Stimulated activated naive CD4-positive, alpha-beta T cell treated with Interleukin-2 at 50 U/mL for 16 hours (primary cell): ENCODE data around the gene DUSP9.

Source experiments
- DNase-seq: peaks from one replicate; lab custom pipeline; 2025; lab: John Stamatoyannopoulos, UW

Gene DUSP9

DNA sequence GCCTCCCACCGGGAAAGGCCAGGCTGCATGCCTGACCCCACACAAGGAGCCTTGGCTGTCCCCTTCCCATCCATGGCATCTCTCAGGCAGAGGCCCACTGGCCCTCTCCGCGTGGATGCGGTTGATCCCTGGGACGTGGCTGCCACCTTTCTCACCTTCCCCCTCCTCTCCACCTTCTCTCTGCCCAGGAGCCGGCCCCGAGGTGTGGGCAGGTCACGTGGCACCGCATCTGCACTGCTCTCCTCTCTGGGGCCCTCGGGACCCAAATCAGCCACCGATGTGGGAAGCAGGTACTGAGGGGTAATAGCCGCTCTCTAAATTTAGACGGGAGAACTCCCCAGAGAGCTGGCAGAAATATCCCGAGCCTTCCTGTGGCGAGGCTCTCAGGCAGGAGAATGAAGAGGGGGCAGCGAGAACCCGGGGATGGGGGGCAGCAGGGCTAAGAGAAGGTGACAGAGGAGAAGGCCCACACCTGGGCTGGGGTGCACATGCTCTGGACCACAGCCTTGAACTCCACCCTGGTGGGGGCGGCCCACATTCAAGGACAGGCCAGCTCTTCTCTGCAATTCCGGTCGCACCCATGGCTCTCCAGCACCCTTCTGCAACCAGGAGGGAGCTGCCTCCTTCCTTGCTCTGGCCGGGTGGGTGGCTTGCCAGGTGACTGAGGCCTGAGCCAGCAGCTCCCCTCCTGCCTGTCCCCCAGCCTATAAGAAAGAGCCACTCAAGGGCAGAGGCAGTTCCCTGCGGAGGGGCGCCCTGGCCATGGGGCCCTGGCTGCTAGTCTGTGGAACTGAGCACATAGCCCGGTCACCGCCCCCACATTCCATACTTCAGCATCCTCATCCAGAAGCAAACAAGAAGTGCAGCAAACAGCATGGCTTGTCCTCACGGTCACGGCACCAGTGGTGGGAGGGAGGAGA is 9.6 kb upstream of the DUSP9 start:
- DNase-seq = no peak

DNA sequence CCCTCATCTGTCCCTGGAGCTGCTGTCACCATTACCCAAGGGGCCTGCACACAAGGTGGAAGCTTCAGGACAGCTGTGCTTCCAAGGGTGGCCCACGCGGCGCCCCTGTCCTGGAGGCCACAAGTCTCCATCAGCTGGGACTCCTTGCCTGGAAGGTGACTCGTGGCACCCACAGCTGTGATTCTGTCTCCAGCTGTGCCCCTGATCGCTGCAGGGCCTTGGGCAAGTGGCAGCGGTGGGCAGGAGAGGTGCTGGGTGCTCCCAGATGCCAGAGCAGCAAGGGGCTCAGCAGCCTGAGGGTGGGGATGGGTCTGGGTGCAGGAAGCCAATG is 9.0 kb upstream of the DUSP9 start:
- DNase-seq = no peak

DNA sequence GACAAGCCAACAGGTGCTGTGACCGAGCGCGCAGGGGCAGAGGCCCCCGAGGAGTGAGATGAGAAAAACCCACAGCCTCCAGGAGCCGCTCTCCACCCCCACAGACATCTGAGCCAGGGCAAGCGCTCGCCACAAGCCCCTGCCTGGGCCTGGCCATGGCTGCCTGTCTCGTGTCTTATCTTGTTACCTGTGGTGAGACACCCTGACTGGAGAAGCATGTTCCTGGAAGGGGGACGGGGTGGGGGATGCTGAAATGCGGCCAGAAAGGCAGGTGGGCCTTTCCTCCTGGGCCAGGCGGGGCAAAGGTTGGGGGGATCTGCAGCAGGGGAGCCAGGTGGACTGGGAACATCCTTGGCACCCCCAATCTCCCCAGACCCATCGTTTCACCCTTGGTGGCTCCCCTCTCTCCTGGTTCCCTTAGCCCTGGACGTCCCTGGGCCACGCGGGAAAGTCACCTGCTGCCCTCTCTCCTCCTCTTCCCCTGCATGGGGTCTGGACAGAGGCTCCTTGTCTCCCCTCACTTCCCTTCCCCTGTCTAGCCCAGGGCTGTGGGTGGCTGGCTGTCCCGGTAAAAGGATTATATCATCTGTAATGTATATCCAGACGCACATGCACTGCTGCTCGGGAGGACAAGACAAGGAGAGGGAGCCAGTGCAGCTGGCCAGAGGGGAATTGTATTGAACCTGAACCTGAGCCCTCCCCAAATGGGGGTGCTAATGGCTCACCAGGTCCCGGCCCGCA is 8.4 kb upstream of the DUSP9 start:
- DNase-seq = no peak

DNA sequence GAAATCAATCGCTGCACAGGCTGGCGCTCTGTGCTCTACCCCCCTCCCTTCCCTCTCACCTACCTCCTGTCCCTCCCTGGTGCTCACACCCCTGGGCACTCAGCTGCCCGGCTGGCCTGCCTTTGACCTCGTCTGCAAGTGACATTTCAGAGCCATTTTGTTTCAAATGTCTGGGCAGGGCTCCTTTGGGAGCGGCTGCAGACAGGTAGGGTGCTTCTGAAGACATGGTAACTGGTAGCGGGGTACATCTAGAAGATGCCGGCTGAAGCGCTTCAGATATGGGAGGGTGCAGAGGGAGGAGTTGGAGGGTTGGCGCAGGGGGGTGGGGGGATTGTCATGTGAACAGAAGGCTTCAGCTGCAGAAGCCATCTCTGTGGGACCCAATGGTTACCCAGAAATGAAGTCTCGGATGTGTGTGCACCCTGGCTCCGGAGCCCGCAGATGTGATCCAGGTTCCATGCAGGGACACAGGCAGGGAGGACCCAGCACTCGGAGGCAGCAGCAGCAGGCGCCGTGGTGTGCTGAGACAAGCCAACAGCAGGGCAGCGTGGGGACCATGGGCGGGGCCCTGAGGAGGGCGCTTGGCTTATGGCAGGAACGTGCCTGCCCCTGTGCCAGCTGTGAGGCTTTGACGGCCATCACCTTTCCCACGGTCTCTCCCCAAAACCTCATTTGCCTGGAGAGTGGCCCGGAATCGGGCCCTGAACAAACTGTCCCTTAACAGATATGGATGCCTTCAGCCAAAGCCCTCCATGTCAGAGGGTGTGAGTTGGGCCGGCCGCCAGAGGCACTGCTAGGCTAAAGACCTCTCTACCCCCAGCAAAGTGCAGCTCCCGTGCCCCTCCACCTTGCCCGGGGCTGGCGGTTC is 7.6 kb upstream of the DUSP9 start:
- no peak for DNase-seq

DNA sequence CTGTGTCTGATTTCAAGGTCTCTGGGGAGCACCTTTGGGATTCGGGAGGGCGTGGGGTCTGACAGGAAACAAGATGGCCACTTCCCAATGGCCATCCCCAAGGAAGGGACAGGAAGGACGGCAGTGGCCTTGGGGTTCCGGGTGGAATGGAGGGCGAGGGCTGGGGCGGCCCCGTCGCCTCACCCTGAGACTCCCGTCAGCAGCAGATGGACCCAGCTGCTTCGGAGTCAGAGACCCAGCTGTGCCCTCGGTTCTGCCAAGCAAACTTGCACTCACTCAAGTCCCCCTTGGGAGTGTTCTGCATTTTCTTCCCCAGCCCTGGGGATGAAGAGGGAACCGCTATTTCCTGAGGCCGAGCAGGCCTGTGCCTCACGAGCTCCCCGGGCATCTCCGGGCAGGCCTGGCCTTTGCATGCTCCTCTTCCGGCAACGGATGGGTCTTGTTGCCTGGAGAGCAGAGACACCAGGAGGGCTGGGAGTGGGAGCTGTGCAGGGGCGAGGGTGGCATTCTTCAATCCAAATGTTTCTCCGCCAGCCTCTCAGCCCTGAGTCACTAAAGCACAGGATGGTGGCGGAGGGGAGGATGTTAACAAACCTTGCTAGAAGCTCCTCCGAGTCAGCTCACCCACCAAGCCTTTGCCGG is 6.8 kb upstream of the DUSP9 start:
- DNase-seq = no peak

DNA sequence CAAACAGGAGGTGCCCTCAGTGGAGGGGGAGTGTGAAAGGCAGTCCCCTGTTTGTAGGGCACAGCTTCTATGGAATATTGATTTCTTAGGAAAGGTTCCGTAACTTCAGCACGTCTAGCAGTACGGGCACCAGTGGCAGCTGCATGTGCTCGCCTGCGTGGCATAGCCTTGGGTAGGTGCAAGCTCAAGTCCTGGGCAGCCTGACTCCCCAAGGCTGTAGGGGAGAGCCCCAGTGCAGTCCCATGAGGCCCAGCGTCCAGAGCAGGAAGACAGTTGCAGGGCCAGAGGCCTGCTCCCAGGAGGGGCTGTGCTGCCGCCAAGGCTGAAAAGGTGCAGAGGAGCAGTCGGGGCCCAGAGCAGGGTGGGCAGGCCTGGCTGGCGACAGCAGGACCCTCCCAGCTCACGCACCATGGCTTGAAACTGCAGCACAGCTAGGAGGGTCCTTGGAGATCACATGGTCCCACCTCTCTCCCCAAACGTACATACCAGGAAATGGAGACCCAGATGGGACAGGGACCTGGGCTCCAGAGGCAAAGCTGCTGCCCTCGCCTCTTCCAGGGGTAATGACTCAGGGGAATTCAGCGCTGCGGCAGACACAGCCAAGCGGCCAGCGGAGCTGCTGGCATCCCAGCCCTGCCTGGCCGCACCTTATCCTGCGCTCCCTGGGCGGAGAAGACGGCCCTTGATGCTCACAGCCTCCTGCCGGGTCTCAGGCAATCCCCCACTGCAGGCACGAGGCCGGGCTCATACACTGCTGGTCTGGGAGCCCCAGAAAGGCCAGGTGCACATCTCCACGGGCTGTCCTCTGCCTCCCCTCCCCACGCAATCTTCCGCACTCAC is 6.0 kb upstream of the DUSP9 start:
- DNase-seq = no peak

DNA sequence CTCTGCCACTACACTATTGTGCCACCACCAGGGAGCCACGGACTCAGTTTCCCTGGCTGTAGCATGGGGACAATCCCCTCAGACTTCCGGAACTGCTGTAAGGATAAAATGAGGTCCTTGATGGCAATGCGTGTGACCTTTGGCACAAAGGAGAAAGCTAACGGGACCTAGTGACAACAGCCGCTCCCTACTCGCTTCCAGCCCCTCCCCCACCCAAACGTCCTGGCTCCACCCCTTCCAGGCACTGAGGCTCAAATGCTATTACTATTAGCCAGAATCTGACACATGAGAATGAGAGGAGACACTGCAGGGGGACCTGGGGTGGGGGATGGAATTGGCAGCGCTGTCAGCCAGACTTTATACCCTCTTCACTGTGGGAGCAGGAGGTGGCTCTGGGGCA is 5.4 kb upstream of the DUSP9 start:
- no peak for DNase-seq

DNA sequence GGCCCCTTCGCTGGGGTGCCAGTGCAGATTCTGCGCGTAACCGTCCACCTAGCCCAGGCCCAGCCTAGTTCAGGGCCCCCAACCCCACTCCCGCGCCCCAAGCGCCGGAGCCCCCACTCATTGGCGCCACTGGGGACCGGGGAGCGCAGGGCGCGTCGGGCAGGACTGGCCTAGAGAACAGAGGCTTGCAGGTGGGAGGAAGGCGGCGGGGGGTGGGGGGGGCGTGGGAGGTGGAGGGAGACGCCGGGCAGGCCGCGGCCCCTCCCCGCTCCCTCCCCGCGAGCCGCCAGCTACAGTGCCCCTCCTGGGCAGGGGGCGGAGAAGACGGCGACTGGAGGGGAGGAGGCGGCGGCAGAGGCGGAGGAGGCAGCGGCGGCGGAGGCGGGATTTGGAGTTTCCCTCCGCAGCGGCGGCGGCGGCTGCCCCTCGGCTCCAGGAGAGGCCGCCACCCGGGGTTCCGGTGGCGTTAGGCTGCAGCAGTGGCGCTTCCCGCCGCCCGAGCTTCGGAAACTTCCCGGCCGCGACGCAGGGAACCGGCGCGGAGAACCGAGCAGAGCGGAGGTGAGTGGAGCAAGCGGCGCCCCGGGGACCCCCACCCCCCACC is 4.8 kb upstream of the DUSP9 start:
- no peak for DNase-seq

DNA sequence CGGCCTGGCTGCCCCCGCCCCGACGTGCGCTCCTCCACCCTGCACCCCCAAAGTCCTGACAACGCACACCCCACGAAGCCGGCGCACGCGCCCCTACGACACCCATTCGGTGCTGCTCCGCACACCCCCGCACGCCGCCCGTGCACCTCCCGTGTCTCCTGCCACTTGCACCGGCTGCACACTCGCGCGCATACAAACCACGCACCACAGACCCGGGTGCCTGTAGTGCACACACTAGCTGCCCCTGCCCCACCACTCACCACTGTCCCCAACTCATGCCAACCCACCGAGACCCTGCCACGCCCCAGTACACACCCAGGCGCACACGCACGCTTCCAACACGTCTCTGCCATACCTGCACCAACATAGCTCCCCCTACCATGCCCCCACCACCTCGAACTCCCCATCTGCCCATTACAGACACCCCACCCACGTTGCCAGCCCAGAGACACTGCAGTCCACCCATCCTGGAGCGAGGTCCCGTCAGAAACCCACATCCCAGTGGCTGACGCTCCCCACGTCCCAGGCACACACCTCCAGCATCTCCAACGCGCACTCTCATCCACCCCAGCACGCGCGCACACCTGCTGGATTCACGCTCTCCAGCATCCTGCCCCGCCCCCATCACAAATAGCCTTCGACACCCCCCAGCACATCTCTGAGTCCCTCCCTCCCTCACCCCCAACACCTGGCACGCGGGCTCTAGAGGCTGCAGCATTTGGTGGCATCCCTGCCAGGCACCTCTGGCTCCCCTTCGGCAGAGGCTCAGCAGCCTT is 4.2 kb upstream of the DUSP9 start:
- no peak for DNase-seq

DNA sequence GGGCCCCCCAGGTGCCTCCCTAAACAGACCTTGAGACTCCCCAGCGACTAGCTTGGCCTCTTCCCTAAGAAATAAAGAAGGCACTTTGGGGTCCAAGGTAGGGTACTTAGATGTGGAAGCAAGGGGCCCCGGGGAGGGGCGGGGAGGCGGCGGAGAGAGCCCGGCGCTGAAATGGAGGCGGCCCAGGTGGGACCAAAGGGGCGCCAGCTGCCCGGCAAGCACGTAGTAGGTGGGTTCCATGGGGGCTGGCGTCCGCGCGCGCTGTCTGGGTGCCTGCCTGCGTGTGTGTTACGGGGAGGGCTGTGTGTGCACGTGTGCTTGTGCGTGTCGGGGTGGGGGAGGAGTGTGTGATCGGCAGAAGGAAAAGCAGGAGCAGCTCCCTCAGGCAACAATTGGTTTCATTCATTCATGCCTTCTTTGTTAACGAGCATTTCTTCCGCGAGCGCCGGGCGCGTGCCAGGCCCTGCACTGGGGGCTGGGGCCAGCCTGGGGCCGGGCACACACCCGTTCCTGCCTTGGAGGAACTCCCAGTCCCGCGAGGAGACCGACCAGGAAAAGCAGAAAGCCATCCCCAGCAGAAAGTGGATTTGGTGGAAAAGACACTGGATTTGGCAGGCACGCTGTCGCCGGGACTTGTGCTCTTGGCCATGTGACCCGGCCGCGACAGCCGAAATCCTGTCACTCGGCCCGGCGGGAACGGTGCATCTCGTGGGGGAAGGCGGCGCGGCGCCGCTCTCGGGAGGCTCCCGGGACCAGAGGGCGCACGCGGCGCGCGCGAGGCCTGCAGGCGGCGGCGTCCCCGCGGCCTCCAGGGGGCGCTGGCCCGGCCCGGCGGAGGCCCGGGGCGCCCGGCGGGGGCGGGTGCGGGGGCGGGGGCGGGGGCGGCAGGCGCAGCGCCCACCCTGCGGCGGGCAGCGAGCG is 3.3 kb upstream of the DUSP9 start:
- no peak for DNase-seq

DNA sequence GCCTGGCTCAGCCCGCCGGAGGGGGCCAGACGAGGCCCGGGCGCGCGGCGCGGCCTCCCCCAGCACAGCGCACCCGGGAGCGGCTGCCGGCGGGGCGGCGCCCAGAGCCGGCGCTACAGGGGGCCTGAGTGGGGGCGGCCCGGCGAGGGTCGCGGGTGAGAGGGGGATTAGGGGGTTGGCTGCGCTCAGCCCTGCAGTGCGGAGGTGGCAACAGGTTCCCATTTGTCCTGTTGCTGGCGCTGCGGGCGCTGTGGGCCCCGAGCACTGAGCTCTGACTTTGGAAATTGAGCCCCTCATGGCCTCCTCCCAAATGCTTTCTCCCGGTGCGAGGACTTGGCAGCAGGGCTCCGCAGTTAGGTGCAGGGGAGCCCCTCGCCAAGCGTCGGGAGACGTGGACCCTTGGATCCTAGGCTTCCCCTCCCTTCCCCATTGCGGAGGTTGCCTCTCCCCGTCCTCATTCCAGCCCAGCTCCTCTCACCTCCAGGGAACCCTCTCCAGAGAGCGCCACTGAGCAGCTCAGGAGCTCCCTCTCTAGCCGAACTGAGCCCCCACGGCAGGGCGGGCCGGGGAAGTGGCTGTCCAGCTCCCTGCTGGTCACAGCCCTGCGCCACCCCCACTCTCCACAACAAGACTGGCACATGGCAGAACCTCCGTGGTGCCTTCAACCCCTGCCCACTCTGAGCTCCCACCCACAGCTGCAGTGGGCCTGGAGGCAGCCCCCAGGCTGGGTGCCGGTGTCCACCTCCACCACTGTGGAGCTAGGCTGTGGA is 2.5 kb upstream of the DUSP9 start:
- no peak for DNase-seq

DNA sequence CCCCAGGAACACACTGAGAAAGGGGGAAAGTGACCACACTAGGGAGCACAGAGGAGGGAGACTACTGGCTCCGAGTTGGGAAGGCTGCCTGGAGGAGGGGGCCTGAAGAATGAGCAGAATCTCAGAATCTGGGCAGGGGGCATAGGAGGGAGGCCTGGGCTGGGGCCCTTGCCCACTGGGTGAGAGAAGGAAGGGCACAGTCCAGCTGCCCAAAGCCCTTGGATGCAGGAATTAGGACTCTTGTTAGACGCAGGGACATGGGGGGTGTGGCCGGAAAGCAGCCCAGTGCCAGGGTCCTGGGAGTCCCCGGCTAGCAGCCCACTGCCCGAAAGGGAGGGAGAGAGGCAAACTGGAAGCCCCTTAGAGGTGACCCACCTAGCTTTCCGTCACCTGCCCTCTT is 1.9 kb upstream of the DUSP9 start:
- DNase-seq = no peak

DNA sequence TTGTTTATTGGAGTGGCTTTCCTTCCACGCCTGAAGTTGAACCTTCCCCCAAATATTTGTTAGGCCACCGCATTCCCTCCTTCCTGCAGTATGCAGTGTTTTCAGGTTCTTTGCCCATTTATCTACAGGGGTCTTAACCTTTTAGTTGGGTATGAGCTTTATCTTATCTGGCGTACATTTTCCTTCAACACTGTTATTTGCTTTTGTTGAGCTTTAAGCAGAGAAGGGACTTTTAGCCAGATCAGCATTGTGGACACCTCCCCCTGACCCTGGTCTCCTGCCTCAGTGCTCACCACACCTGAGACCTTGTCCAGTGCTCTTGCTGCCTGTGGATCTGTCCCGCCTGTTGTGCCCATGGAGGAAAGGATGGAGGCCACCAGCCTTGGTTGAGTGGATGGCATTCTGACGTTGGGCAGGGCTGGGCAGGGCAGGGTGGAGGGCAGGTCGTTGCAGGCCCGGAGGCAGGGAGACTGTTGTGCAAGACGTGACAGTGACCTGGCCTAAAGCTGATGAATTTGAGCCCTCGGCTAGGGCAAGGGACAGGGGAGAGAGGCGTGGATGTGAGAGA is 998 bp upstream of the DUSP9 start:
- no peak for DNase-seq

DNA sequence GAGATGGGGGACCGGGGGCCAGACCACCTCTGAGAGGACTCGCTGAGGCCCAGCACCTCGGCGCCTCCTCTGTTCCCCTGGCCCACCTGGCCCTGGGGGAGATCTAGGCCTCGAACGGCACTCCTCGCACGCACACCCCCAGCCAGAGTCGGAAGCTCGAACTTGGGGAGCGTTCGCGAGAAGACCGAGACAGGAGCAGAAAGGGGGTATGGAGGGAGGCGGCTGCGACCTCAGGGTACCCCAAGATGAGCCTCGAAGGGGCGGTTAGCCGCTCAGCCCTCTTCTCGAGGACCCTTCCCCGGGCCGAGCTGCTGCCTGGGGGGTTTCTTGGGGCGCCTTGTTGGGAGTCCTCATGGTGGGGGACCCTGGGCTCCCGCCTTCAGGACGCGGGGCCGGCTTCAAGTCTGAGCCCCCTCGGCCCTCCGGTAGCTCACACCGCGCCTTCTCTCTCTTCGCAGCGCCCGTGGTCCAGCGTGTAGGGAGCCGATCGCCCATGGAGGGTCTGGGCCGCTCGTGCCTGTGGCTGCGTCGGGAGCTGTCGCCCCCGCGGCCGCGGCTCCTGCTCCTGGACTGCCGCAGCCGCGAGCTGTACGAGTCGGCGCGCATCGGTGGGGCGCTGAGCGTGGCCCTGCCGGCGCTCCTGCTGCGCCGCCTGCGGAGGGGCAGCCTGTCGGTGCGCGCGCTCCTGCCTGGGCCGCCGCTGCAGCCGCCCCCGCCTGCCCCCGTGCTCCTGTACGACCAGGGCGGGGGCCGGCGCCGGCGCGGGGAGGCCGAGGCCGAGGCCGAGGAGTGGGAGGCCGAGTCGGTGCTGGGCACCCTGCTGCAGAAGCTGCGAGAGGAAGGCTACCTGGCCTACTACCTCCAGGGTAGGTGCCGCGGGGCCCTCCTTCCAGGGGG is 706 bp downstream of the DUSP9 start:
- no peak for DNase-seq

DNA sequence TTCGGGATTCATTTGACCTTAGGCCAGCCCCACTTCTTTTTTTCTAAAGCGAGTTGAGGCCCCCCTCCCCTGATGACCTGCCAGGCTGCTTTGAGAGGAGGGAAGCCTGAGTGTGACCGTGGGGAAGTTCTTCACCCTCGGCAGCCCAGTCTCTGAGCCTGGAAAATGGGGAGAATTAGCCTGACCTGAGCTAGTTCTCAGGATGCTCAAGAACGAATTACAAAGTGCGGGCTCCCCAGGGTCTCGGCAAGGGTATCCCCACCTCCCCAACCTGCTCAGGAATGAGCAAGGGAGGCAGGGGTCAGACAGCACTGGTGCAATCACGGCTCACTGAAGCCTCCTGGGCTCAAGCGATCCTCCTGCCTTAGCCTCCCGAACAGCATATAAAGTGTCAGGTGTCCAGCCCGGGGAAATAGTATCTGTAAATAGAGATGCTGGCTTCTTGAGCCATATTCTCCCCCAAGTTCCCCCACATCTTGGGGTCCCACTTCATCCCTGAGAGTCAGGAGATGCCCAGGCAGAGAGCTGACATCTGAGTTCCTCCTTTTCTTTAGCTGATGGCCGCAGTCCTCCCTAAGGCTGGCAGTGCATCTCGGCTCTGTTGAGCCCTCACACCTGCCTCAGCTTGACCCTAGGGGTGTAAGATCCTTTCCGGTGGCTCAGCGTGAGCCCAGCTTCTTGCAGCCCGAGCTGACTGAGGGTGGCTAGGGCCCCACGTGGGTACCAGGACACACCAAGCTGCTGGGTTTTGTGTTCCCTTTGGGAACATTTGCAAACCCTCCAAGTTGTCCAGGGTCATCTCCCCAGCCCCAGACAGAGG is 1.6 kb downstream of the DUSP9 start:
- no peak for DNase-seq
